Measurements from ENCODE around the gene HOXB6.

- TF ChIP-seq EZH2 (IDR thresholded peaks at IDR 0.05) (no peak), POLR2AphosphoS5 (IDR thresholded peaks at IDR 0.05; ENCODE audit: borderline replicate concordance, low read depth, low read length) (no peak), FOXP2 (optimal IDR thresholded peaks at IDR 0.05; ENCODE audit: control extremely low read depth, extremely low read length, insufficient read depth) (no peak)
These were observed 20.5 kb downstream of the HOXB6 start for GRCh38 chr17:48584223-48584741.

All from SK-N-MC (cell line).